ENCODE data around the gene REM1. TPM values are rescaled to one million over a fixed set of nuclear protein-coding genes. Genes with fewer than 3 reads are reported as not detected.
A peak's percentile ranks its signal among the peaks of the same experiment; 100 is the strongest.
"Not testable (repeated sequence)": the region's sequence is repeated elsewhere in the genome, so short reads cannot be mapped to it uniquely, and the experiment has no call there.

REM1 gene
- total RNA-seq, 4 donors from 2014 or later = 1.4 to 1.7 TPM; not detected in 2

DNA sequence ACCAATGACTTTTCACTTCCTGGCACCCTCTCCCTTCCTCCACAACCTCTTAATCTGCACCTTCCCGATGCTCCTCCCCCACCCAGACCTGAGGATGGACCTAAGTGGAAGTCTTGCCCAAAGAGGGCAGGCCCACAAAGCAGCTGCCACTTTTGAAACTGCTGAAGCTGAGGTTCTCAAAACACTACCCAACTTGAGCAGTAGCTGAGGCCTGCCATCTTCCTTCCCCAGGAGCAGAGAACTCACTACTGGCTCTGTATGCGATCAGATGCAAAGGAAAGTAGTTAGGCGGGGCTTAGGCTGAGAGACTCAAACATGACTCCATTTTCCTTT is 40.7 kb downstream of the REM1 start:
- Histone ChIP-seq H3K27ac (no peak overlapping the region), H3K36me3 (peaks cover 0 to 3% (median 0%) of the 10 kb centered on the region in 3 donors), H3K27me3 (no peaks in the 10 kb centered on the region), H3K4me1 (peaks cover 3 to 33% (median 12%) of the 10 kb centered on the region in 4 donors), H3K4me3 (peak overlapping the region; percentile 56 to 97 (median 94)), H3K9me3 (no peaks in the 10 kb centered on the region)
- no peak for DNase-seq
- no peak for TF ChIP-seq POLR2A (IDR thresholded peaks at IDR 0.05)
- TF ChIP-seq, protein P1, sequence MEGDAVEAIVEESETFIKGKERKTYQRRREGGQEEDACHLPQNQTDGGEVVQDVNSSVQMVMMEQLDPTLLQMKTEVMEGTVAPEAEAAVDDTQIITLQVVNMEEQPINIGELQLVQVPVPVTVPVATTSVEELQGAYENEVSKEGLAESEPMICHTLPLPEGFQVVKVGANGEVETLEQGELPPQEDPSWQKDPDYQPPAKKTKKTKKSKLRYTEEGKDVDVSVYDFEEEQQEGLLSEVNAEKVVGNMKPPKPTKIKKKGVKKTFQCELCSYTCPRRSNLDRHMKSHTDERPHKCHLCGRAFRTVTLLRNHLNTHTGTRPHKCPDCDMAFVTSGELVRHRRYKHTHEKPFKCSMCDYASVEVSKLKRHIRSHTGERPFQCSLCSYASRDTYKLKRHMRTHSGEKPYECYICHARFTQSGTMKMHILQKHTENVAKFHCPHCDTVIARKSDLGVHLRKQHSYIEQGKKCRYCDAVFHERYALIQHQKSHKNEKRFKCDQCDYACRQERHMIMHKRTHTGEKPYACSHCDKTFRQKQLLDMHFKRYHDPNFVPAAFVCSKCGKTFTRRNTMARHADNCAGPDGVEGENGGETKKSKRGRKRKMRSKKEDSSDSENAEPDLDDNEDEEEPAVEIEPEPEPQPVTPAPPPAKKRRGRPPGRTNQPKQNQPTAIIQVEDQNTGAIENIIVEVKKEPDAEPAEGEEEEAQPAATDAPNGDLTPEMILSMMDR (IDR thresholded peaks at IDR 0.05) = no peak

DNA sequence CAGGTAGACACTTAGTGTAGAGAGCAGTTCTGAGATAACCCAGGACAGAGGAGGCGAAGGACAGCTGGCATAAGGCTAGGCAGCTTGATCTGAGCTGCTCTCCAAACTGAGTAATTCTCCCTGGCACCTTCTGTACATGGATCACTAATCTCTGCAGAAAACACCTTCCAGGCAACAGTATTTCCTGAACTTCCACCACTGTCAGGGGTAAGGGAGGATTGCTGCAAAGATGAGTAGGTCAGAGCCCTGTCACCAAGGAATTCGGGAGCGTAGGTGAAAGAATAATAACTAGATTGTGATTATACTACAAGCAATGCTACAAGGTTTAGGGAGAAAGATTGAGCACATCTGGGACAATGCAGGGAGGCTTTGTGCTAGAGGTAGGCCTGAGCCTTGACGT is 41.1 kb downstream of the REM1 start:
- Histone ChIP-seq H3K27ac (no peak overlapping the region), H3K27me3 (no peaks in the 10 kb centered on the region), H3K9me3 (no peaks in the 10 kb centered on the region), H3K4me1 (peaks cover 3 to 33% (median 12%) of the 10 kb centered on the region in 4 donors), H3K4me3 (peak overlapping the region in 3 of 4 donors; percentile 91 to 97 (median 96)), H3K36me3 (peaks cover 0 to 3% (median 0%) of the 10 kb centered on the region in 3 donors)
- no peak for DNase-seq
- TF ChIP-seq, protein P1 (IDR thresholded peaks at IDR 0.05) = no peak
- no peak for TF ChIP-seq POLR2A (IDR thresholded peaks at IDR 0.05)

DNA sequence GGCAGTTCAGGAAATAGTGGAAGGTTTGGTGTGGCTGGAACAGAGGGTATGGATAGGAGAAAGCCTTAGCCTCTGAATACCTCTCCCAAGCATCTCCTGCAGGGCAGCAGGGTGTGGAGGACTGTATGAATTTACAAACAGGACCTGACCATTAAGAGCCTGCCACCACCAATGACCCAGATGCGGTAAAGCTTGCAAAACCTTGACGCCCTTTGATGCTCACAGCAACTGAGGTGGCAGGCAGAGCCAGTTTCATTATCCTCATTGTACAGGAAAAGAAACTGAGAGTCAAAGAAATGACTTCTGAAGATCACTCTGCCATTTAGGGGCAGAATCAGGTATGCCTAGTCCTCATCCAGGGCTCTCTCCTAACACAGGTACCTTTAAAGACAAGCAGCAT is 41.6 kb downstream of the REM1 start:
- Histone ChIP-seq H3K4me3 (peak overlapping the region in 1 of 4 donors; percentile 91), H3K36me3 (peaks cover 0 to 3% (median 0%) of the 10 kb centered on the region in 3 donors), H3K27me3 (no peaks in the 10 kb centered on the region), H3K27ac (no peak overlapping the region), H3K4me1 (peaks cover 3 to 33% (median 12%) of the 10 kb centered on the region in 4 donors), H3K9me3 (no peaks in the 10 kb centered on the region)
- TF ChIP-seq, protein P1 (IDR thresholded peaks at IDR 0.05) = no peak
- TF ChIP-seq POLR2A (IDR thresholded peaks at IDR 0.05) = no peak
- DNase-seq = no peak

DNA sequence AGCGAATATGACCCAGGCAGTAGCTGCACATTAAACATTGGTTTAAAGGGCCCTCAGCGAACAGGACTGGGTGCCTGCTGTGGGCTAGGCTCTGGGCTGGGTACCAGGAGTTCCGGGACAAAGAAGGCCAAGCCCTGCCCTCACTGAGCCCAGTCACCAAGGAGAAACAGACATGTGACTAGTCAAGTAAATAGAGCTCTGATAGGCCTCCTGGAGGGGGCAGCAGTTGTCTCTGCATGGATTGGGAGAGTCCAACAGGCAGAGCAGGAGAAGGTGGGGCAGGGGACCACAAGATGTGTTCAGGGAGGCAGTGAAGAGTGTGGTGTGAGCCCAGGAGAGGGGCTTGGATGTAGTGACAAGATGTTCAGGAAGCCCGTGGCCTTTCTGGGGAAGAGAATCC is 42.3 kb downstream of the REM1 start:
- Histone ChIP-seq H3K4me1 (peaks cover 3 to 33% (median 12%) of the 10 kb centered on the region in 4 donors), H3K36me3 (peaks cover 0 to 3% (median 0%) of the 10 kb centered on the region in 3 donors), H3K9me3 (no peaks in the 10 kb centered on the region), H3K27me3 (no peaks in the 10 kb centered on the region), H3K27ac (no peak overlapping the region), H3K4me3 (peak overlapping the region in 1 of 4 donors; percentile 91)
- TF ChIP-seq, protein P1 (IDR thresholded peaks at IDR 0.05) = no peak
- TF ChIP-seq POLR2A (IDR thresholded peaks at IDR 0.05) = no peak
- peak in 1 of 3 donors; percentile 52 for DNase-seq

DNA sequence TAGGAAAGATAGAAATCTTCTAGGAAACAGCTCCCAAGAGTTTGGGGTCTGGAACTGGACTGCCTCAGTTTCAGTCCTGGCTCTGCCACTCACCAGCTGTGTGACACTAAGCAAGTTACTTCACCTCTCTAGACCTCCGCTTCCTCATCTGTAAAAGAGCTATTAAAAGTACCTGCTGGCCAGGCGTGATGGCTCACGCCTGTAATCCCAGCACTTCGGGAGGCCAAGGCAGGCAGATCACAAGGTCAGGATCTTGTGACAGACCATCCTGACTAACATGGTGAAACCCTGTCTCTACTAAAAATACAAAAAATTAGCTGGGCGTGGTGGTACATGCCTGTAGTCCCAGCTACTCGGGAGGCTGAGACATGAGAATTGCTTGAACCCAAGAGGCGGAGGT is 46.2 kb downstream of the REM1 start:
- not testable (repeated sequence) for H3K27ac ChIP-seq, H3K9me3 ChIP-seq, DNase-seq, H3K36me3 ChIP-seq, H3K4me3 ChIP-seq, H3K27me3 ChIP-seq
- H3K4me1 ChIP-seq = peaks cover 0 to 15% (median 0%) of the 10 kb centered on the region in 4 donors

DNA sequence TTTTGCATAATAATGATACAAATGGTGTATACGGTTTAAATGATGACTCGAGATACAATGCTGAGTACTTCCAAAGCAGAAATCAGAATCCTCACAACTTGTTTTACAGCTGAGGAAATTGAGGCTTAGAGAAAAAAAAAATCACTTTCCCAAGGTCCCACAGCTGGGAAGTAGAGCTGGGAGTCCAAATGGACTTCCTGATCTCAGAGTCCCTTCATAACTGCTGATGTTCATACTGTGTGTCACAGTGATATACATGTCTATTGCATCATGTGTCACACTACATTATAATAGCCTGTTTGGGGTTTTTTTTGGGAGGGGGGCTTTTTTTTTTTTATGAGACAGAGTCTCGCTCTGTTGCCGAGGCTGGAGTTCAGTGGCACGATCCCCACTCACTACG is 47.6 kb downstream of the REM1 start:
- Histone ChIP-seq H3K27ac (no peak overlapping the region), H3K9me3 (no peaks in the 10 kb centered on the region), H3K36me3 (peaks cover 0 to 19% (median 0%) of the 10 kb centered on the region in 3 donors), H3K4me3 (no peak overlapping the region), H3K27me3 (no peaks in the 10 kb centered on the region), H3K4me1 (peaks cover 0 to under 1% (median 0%) of the 10 kb centered on the region in 4 donors)
- TF ChIP-seq, protein P1 (IDR thresholded peaks at IDR 0.05) = no peak
- TF ChIP-seq POLR2A (IDR thresholded peaks at IDR 0.05) = no peak
- no peak for DNase-seq

Measured in Peyer's patch (tissue), 4 donors.